HCT116 (cell line): ENCODE data around the gene GALE. TPM values are rescaled to one million over a fixed set of nuclear protein-coding genes. Genes with fewer than 3 reads are reported as not detected.

Source experiments
- ATAC-seq: fragments of 200-7000 bp; cut with Tn5 transposase; 2 replicates; pipeline ENCODE4 v1.9.1; 2020; ENCODE audit warnings: mild to moderate bottlenecking, moderate library complexity
- BruUV-seq: library from RNA; stranded (reverse); fragments of 400-500 nt; replicated peaks from 2 replicates; lab custom pipeline; 2021; lab: Mats Ljungman, UMichigan
- CTCF ChIA-PET: fragments of 300-600 bp; sonication (Branson Sonifier 250); formaldehyde crosslinking; loops from one replicate; lab custom pipeline; 2021; ENCODE audit warnings: antibody characterized with exemption; lab: Charles Lee
- POLR2A ChIA-PET: fragments of 300-600, 350-600 bp; sonication (Branson Sonifier 250); formaldehyde crosslinking; loops from one replicate; lab custom pipeline; 2021; ENCODE audit warnings: antibody characterized with exemption; lab: Charles Lee
- RAD21 ChIA-PET, 2 experiments: fragments of 300-600 bp; sonication (Branson Sonifier 250); formaldehyde crosslinking; loops; one replicate each; lab custom pipeline; 2023; ENCODE audit warnings: low total read pairs in 2 of 2; ENCODE audit not compliant: uncharacterized antibody in 2 of 2, unreplicated experiment in 2 of 2, low non-redundant PET in 1 of 2; lab: Charles Lee
- DNase-seq: peaks from one replicate; pipeline ENCODE4 v3.0.0-alpha.2; 2010; ENCODE audit warnings: low read depth, low spot score
- H2AFZ ChIP-seq: fragments of 200-600 bp; shearing (Covaris generic), sonication (generic); 2 replicates; pipeline ENCODE4 v1.6.1; 2017; ENCODE audit warnings: low read depth, mixed run types, mixed read lengths, antibody characterized with exemption, low read length; ENCODE audit not compliant: poor library complexity, severe bottlenecking
- H3K27ac ChIP-seq: 2 replicates; pipeline ENCODE4 v1.5.1; 2012; ENCODE audit warnings: low read depth, low read length
- H3K27me3 ChIP-seq: fragments of 200-600 bp; sonication (generic); 2 replicates; pipeline ENCODE4 v1.6.1; 2016; ENCODE audit warnings: mixed run types, low read length, mixed read lengths; ENCODE audit not compliant: insufficient read depth
- H3K36me3 ChIP-seq, 2 experiments: fragments of 200-500 bp in 1 of 2; fragments of 200-600 bp in 1 of 2; sonication (Bioruptor generic) in 1 of 2; sonication (generic) in 1 of 2; 2 replicates each; pipeline versions ENCODE4 v1.5.1 to v1.6.1; 2014 to 2016; ENCODE audit warnings: low read length in 2 of 2, inconsistent platforms in 1 of 2, mixed read lengths in 1 of 2, mixed run types in 1 of 2; ENCODE audit not compliant: insufficient read depth in 2 of 2, control insufficient read depth in 1 of 2
- H3K4me1 ChIP-seq, 2 experiments: fragments of 200-600 bp in 1 of 2; sonication (generic) in 1 of 2; 2 replicates each; pipeline versions ENCODE4 v1.5.1 to v1.6.1; 2012 to 2017; ENCODE audit warnings: low read length in 2 of 2, inconsistent platforms in 1 of 2, mild to moderate bottlenecking in 1 of 2, mixed read lengths in 1 of 2, mixed run types in 1 of 2, moderate library complexity in 1 of 2; ENCODE audit not compliant: insufficient read depth in 2 of 2, control insufficient read depth in 1 of 2
- H3K4me2 ChIP-seq: fragments of 200-600 bp; sonication (generic); 2 replicates; pipeline ENCODE4 v1.6.1; 2017; ENCODE audit warnings: mixed run types, low read length, mixed read lengths
- H3K4me3 ChIP-seq, 2 experiments: fragments of 200-600 bp in 1 of 2; sonication (generic) in 1 of 2; replicated peaks in 1 of 2; 2 replicates each; pipeline ENCODE4 v1.5.1; 2011 to 2016; ENCODE audit warnings: low read length in 2 of 2, control low read depth in 1 of 2, low read depth in 1 of 2, mild to moderate bottlenecking in 1 of 2, mixed read lengths in 1 of 2, mixed run types in 1 of 2
- H3K79me2 ChIP-seq: fragments of 200-600 bp; sonication (generic); 2 replicates; pipeline ENCODE4 v1.6.1; 2017; ENCODE audit warnings: mild to moderate bottlenecking, mixed run types, low read length, moderate library complexity, mixed read lengths; ENCODE audit not compliant: insufficient read depth
- H3K9ac ChIP-seq: fragments of 200-600 bp; sonication (generic); 2 replicates; pipeline ENCODE4 v1.6.1; 2016; ENCODE audit warnings: low read length, mixed read lengths
- H3K9me2 ChIP-seq: fragments of 200-600 bp; sonication (generic), shearing (Covaris generic); 2 replicates; pipeline ENCODE4 v1.6.1; 2017; ENCODE audit warnings: mixed run types, mild to moderate bottlenecking, moderate library complexity; ENCODE audit not compliant: insufficient read depth
- H3K9me3 ChIP-seq, 2 experiments: fragments of 200-500 bp in 1 of 2; fragments of 200-600 bp in 1 of 2; sonication (Bioruptor generic) in 1 of 2; sonication (generic) in 1 of 2; 2 replicates each; pipeline ENCODE4 v1.6.1; 2014 to 2017; ENCODE audit warnings: low read length in 2 of 2, mixed read lengths in 2 of 2, inconsistent platforms in 1 of 2, low read depth in 1 of 2, mild to moderate bottlenecking in 1 of 2, mixed run types in 1 of 2, moderate library complexity in 1 of 2; ENCODE audit not compliant: control insufficient read depth in 1 of 2, insufficient read depth in 1 of 2
- H4K20me1 ChIP-seq: fragments of 200-600 bp; sonication (generic), shearing (Covaris generic); 2 replicates; pipeline ENCODE4 v1.6.1; 2017; ENCODE audit warnings: mixed run types, mild to moderate bottlenecking, moderate library complexity; ENCODE audit not compliant: insufficient read depth
- ATF3 ChIP-seq: IDR thresholded peaks from 2 replicates; pipeline ENCODE4 v1.6.1; 2012
- CBX3 ChIP-seq: IDR thresholded peaks from 2 replicates; pipeline ENCODE4 v1.6.1; 2012; ENCODE audit warnings: low read depth
- CTCF ChIP-seq, 3 experiments: fragments of 200-600 bp in 1 of 3; sonication (generic) in 1 of 3; IDR thresholded peaks in 2 of 3; conservative IDR thresholded peaks in 1 of 3; 2 replicates each; pipeline ENCODE4 v1.5.1; 2012 to 2017; ENCODE audit warnings: low read depth in 2 of 3, low read length in 2 of 3, antibody characterized with exemption in 1 of 3, borderline replicate concordance in 1 of 3, control low read depth in 1 of 3, mild to moderate bottlenecking in 1 of 3, mixed read lengths in 1 of 3, mixed run types in 1 of 3, moderate library complexity in 1 of 3; ENCODE audit not compliant: insufficient read depth in 1 of 3
- EGR1 ChIP-seq: IDR thresholded peaks from 2 replicates; pipeline ENCODE4 v1.6.1; 2012; ENCODE audit warnings: low read depth
- ELF1 ChIP-seq: IDR thresholded peaks from 2 replicates; pipeline ENCODE4 v1.6.1; 2012; ENCODE audit warnings: low read depth, borderline replicate concordance
- EZH2 ChIP-seq: fragments of 200-600 bp; sonication (generic); IDR thresholded peaks from 2 replicates; pipeline ENCODE4 v1.6.1; 2017; ENCODE audit warnings: antibody characterized with exemption, mixed run types
- EZH2phosphoT487 ChIP-seq: fragments of 200-600 bp; IDR thresholded peaks from 2 replicates; pipeline ENCODE4 v1.6.1; 2018; ENCODE audit warnings: antibody characterized with exemption, borderline replicate concordance
- FOSL1 ChIP-seq: IDR thresholded peaks from 2 replicates; pipeline ENCODE4 v1.6.1; 2012; ENCODE audit warnings: low read depth
- JUND ChIP-seq: IDR thresholded peaks from 2 replicates; pipeline ENCODE4 v1.6.1; 2012
- MAX ChIP-seq: IDR thresholded peaks from 2 replicates; pipeline ENCODE4 v1.6.1; 2012
- POLR2AphosphoS5 ChIP-seq: IDR thresholded peaks from 2 replicates; pipeline ENCODE4 v1.6.1; 2011; ENCODE audit warnings: mild to moderate bottlenecking, low read depth, low read length, moderate library complexity
- RAD21 ChIP-seq: IDR thresholded peaks from 2 replicates; pipeline ENCODE4 v1.6.1; 2012; ENCODE audit warnings: low read depth, mild to moderate bottlenecking
- REST ChIP-seq: IDR thresholded peaks from 2 replicates; pipeline ENCODE4 v1.6.1; 2012; ENCODE audit warnings: low read depth
- SIN3A ChIP-seq: IDR thresholded peaks from 2 replicates; pipeline ENCODE4 v1.6.1; 2012; ENCODE audit warnings: low read depth
- SP1 ChIP-seq: IDR thresholded peaks from 2 replicates; pipeline ENCODE4 v1.6.1; 2012; ENCODE audit warnings: low read depth
- SRF ChIP-seq: IDR thresholded peaks from 2 replicates; pipeline ENCODE4 v1.6.1; 2012; ENCODE audit warnings: low read depth
- TCF7L2 ChIP-seq: IDR thresholded peaks from 2 replicates; pipeline ENCODE4 v1.7.0; 2011; ENCODE audit warnings: borderline replicate concordance, inconsistent platforms; ENCODE audit not compliant: insufficient read depth, insufficient read length; ENCODE audit errors: extremely low read depth
- YY1 ChIP-seq: IDR thresholded peaks from 2 replicates; pipeline ENCODE4 v1.6.1; 2011; ENCODE audit warnings: low read length, low read depth, moderate library complexity, mild to moderate bottlenecking; ENCODE audit not compliant: insufficient replicate concordance; ENCODE audit errors: extremely low read depth
- ZBTB33 ChIP-seq: IDR thresholded peaks from 2 replicates; pipeline ENCODE4 v1.6.1; 2011; ENCODE audit warnings: mild to moderate bottlenecking, low read length, moderate library complexity; ENCODE audit not compliant: insufficient replicate concordance; ENCODE audit errors: extremely low read depth
- ZFX ChIP-seq: fragments of 450-650 bp; IDR thresholded peaks from 2 replicates; pipeline ENCODE4 v1.6.1; 2017
- ZNF274 ChIP-seq: fragments of 200-500 bp; sonication (Bioruptor generic); IDR thresholded peaks from 2 replicates; pipeline ENCODE4 v1.6.1; 2014; ENCODE audit warnings: mild to moderate bottlenecking, low read depth, low read length, inconsistent platforms
- intact Hi-C: fragments of 100-400 bp; cut with micrococcal nuclease; formaldehyde crosslinking; loops from 2 replicates; pipeline ENCODE4 v1.10.0; 2022
- total RNA-seq: library from RNA; stranded (reverse); gene quantifications from one replicate; pipeline ENCODE4 v1.2.1, GENCODE V29; 2021; ENCODE audit not compliant: unreplicated experiment

GALE gene
- total RNA-seq, 1 experiment from 2014 or later, result 114 TPM

- intact Hi-C loops, result loop anchor here (2.0 kb wide), 1 partner anchor 59 kb away; the partner anchor contains the start of gene FUCA1
Observed at GRCh38 chr1:23809751-23810171, 9.2 kb upstream of the GALE start.

More at GRCh38 chr1:23809751-23810171, 9.2 kb upstream of the GALE start:
- Histone ChIP-seq H3K9me2 (no peaks in the 10 kb centered on the region), H4K20me1 (no peaks in the 10 kb centered on the region), H3K27ac (no peak overlapping the region), H3K4me1 (peaks cover 6 to 15% of the 10 kb centered on the region in 2 experiments; a peak in 2 of 4 replicates), H3K9ac (no peak overlapping the region), H3K36me3 (no peaks in the 10 kb centered on the region), H3K27me3 (no peaks in the 10 kb centered on the region), H3K4me2 (no peak overlapping the region), H3K4me3 (no peak overlapping the region), H2AFZ (no peak overlapping the region), H3K79me2 (no peaks in the 10 kb centered on the region), H3K9me3 (no peaks in the 10 kb centered on the region)
- no TSS peak for BruUV-seq
- DNase-seq, result peak; percentile 41
- ChIA-PET RAD21 (interaction anchor here (2.0 to 2.3 kb wide), 2 partner anchors 107 kb away, joined by 5 to 11 read pairs; no protein-coding TSS in a partner anchor), CTCF (interaction anchor here (0.8 to 3.2 kb wide), 4 partner anchors 10 to 107 kb away, joined by 3 to 21 read pairs (median 12); partner anchors contain the start of genes HMGCL and PITHD1), POLR2A (no interaction called here)
- TF ChIP-seq EZH2 (no peak), ZNF274 (no peak), ZBTB33 (no peak), ZFX (no peak), POLR2AphosphoS5 (peak; percentile 19; the same call in 1 of the 2 replicates), CTCF (IDR thresholded peaks at IDR 0.05 in 2 of 3, conservative IDR thresholded peaks at IDR 0.05 in 1 of 3; ENCODE audit: borderline replicate concordance in 1 of 3, insufficient read depth in 1 of 3, low read depth in 2 of 3, low read length in 2 of 3) (peak; percentile 77 to 93 (median 88)), MAX (no peak), EGR1 (no peak), CBX3 (no peak), ELF1 (no peak), TCF7L2 (peak; percentile 98), SP1 (no peak), SIN3A (no peak), EZH2phosphoT487 (no peak), SRF (no peak), FOSL1 (no peak), ATF3 (no peak), REST (no peak), YY1 (no peak), RAD21 (peak; percentile 84), JUND (no peak)
- peak; percentile 93 for ATAC-seq
